ENCODE results near the gene MGAT4B.
"Not testable (repeated sequence)": the region's sequence is repeated elsewhere in the genome, so short reads cannot be mapped to it uniquely, and the experiment has no call there.

Gene MGAT4B

GRCh38 chr5:179794171-179794570 is 12.5 kb downstream of the MGAT4B start:
- no peak for DNase-seq

DNA sequence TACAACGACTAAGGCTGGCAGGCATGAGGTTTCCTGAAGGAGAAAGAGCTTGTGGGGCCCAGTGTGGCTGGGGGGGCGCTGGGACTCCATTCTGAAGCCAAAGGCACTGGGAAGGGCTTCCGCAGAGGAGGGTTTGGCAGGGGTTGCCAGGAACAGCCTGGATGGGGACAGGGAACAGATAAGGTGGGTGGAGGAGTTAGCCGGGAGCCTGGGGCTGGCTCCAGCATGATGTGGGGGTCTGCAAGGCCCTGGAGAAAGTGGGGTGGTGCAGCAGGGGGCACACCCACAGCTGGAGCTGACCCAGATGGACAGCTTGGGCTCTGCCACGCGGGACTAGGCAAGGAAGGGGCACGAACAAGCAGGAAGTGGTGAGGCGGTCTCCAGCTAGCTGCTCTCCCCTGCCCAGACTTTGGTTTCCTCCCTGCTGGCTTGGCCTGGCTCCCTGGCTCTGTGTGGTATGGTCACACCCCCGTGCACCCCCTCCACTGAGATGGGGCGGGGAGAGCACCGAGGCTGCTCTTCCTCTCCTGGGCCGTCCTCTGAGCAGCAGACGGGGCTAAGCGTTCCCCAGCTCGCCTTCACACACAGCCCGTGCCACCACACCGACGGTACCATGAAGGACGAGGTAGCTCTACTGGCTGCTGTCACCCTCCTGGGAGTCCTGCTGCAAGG is 13.1 kb downstream of the MGAT4B start, which contains the start of gene LTC4S:
Gene LTC4S (plus strand): TSS at position 519 of the 672 bp plus-strand sequence. CDS start 95 bp downstream, at position 614.
- peak in 2 of 5 experiments; percentile 75 to 76 for DNase-seq

GRCh38 chr5:179792612-179793467 is 13.8 kb downstream of the MGAT4B start:
- no peak for DNase-seq

GRCh38 chr5:179791881-179792611 is 14.6 kb downstream of the MGAT4B start:
- DNase-seq = no peak

DNA sequence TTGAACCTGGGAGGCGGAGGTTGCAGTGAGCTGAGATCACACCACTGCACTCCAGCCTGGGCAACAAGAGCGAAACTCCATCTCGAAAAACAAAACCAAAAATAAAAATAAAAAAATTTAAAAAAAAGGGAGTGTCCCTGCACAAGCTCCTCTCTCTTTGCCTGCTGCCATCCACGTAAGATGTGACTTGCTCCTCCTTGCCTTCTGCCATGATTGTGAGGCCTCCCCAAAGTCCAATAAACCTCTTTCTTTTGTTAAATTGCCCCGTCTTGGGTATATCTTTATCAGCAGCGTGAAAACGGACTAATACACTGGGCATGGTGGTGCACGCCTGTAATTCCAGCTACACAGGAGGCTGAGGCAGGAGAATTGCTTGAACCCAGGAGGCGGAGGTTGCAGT is 17.4 kb downstream of the MGAT4B start:
- DNase-seq = not testable (repeated sequence)

GRCh38 chr5:179788193-179788854 is 18.3 kb downstream of the MGAT4B start:
- no peak for DNase-seq

DNA sequence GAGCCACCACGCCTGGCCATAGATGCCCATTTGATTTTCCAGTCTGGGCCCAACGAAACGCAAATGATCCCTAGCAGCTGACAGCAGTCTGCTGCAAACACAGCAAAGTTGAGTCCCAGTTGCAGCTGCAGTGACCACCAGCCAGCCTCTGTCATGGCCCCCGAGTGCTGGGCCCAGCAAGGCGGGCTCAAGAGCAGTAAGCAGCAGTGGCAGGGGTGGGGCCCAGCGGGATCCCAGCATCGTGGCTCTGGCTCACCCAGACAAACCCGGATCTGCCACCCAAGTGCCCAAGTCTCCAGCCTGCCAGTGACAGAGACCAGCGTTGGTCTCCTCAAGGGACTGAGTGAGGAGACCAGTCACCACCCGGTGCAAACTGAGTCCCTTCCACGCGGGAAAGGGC is 19.8 kb downstream of the MGAT4B start:
- DNase-seq = no peak

DNA sequence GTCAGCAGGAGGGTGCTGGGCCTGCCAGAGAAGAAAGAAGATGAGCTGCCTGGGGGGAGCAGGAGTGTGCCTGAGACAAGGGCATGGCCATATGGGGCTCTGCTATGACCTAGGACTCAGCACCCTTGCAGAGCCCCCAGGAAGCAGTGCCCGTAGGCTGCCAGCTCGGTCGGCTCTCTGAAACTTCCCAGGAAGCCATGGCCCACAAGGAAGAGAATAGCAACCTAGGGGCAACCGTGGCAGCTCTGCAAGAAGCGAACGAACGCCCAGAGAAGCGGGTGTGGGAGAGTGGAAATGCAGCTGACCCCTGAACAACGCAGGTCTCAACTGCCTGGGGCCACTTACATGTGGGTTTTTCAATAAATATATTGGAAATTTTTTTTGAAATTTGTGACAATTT is 23.5 kb downstream of the MGAT4B start:
- no peak for DNase-seq

DNA sequence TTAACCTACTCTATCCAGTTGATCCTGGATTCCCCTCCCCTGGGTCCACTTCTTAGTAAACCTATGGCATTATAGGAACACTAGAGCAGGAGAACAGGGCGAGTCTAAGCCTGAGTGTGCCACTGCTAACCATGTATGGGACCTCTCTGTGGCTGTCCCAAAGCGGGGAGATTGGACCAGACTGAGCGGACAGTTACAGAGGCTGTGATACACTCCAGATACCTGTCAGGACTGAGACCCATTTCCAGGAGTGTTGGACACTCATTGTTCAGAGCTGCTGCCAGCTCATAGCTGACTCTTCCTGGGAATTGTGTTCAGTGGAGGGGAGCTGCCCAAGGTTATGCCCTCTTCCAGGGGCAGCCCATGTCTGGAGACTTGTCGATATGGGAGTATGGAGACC is 24.8 kb downstream of the MGAT4B start:
- no peak for DNase-seq

GRCh38 chr5:179780362-179780761 is 26.3 kb downstream of the MGAT4B start:
- no peak for DNase-seq

GRCh38 chr5:179779826-179780225 is 26.8 kb downstream of the MGAT4B start:
- no peak for DNase-seq

GRCh38 chr5:179778591-179778990 is 28.1 kb downstream of the MGAT4B start:
- DNase-seq = no peak

GRCh38 chr5:179777909-179778308 is 28.8 kb downstream of the MGAT4B start:
- no peak for DNase-seq

GRCh38 chr5:179777456-179777855 is 29.2 kb downstream of the MGAT4B start:
- no peak for DNase-seq

DNA sequence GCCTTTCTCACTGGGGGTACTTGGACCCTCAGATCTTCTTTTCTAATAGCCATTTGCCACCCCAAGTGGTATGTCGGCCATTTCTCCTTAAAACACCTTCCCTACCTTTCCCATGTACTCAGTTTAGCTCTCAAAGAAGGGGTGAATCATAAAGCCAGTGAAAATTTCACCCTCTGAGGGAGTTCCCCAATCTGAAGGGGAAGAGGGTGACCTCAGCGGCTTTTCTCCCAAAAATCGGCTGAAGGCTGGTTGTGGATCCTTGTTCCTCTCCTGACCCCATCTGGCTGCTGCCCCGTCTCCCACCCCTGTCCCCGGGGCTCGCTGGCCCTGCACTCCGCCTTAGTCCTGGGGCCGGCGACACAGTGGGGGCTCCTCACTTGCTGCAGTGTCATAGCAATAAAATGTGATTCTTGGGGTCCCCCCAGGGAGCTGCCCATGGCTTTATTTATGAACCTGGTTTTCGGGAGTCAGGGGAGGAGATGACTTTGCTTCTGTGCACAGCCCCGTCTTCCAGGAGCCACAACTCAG is 30.2 kb downstream of the MGAT4B start:
- DNase-seq = no peak

DNA sequence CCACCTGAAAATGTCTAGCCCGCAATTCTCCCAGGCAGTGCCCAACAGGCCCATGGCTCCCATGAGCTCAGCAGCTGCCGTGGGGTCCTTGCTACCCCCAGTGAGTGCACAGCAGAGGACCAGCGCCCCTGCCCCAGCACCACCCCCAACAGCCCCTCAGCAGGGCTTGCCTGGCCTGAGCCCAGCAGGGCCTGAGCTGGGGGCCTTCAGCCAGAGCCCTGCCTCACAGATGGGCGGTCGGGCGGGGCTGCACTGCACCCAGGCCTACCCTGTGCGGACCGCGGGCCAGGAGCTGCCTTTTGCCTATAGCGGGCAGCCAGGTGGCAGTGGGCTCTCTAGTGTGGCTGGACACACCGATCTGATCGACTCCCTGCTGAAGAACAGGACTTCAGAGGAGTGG is 32.2 kb downstream of the MGAT4B start:
- DNase-seq = no peak

DNA sequence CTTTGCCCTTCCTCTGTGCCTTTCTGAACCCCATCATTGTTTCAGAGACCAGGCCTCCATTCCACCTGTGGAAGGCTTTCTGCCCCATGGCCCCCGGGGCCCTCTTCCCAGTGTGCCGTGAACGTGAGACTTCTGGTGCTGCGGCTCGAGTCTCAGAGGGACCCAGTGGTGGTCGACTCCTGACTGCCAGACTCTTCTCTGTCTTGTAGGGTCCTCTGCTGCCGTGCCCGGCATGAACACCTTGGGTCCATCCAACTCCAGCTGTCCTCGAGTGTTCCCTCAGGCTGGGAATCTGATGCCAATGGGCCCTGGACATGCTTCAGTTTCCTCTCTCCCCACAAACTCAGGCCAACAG is 33.0 kb downstream of the MGAT4B start:
- no peak for DNase-seq

DNA sequence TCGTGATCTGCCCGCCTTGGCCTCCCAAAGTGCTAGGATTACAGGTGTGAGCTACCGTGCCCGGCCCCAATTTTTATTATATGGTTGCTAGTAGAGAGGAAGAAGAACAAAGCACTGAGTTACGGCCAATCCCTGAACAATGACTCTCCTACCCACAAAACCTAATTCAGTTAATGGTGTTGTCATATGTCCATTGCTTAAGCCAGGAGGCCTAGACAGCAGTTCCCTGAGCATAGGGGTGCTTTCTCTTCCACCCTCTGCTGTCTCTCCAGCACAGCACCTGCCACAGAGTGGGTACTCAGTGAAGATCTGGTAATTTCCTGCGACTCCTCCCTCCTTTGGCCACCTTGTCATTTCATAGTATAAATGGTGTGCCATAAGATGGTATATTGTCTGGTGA is 34.3 kb downstream of the MGAT4B start:
- no peak for DNase-seq

GRCh38 chr5:179771311-179771895 is 35.3 kb downstream of the MGAT4B start:
- no peak for DNase-seq

DNA sequence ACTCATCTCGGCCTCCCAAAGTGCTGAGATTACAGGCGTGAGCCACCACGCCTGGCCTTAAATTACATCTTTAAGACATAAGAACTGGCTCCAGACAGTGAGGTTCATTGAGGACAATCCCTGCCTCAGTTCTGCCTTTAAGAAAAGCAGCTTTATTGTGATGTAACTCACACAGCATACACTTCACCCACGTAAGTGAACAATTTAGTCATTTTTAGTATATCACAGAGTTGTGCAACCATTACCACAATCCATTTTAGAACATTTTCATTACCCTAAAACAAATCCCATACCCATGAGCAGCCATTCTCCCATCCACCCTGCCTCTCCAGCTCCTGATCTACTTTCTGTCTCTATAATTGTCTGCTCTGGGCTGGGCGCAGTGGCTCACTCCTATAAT is 36.9 kb downstream of the MGAT4B start:
- DNase-seq = no peak

GRCh38 chr5:179769271-179769670 is 37.4 kb downstream of the MGAT4B start:
- no peak for DNase-seq
